Peyer's patch (tissue), 4 donors: Measurements from ENCODE around the gene RRP12. TPM values are rescaled to one million over a fixed set of nuclear protein-coding genes. Genes with fewer than 3 reads are reported as not detected.
A peak's percentile ranks its signal among the peaks of the same experiment; 100 is the strongest.

Experiments used
- DNase-seq, 3 donors: peaks; one replicate each; pipeline ENCODE4 v3.0.0-alpha.2; 2017 to 2019
- H3K27ac ChIP-seq, 4 donors: fragments of 200-600 bp; sonication (generic); one replicate each; pipeline ENCODE4 v1.5.1; 2016 to 2019
- H3K27me3 ChIP-seq, 2 donors: fragments of 200-600 bp; sonication (generic); one replicate each; pipeline ENCODE4 v1.5.1; 2019
- H3K36me3 ChIP-seq, 3 donors: fragments of 200-600 bp; sonication (generic); one replicate each; pipeline ENCODE4 v1.5.1; 2016 to 2019
- H3K4me1 ChIP-seq, 4 donors: fragments of 200-600 bp; sonication (generic); one replicate each; pipeline ENCODE4 v1.5.1; 2016 to 2019
- H3K4me3 ChIP-seq, 4 donors: fragments of 200-600 bp; sonication (generic); 1 replicate in 3 of 4; 2 replicates in 1 of 4; pipeline ENCODE4 v1.5.1; 2016 to 2019; ENCODE audit warnings: mild to moderate bottlenecking in 1 of 4
- H3K9me3 ChIP-seq, 4 donors: fragments of 200-600 bp; sonication (generic); one replicate each; pipeline ENCODE4 v1.5.1; 2016 to 2019; ENCODE audit warnings: mild to moderate bottlenecking in 1 of 4
- POLR2A ChIP-seq, 2 donors: fragments of 450-650 bp; IDR thresholded peaks; one replicate each; pipeline ENCODE4 v1.5.1; 2017; ENCODE audit warnings: antibody characterized with exemption in 2 of 2, mild to moderate bottlenecking in 2 of 2, moderate library complexity in 2 of 2
- total RNA-seq, 4 donors: library from RNA; depleted of rRNA; stranded (reverse); fragments of >200 nt; gene quantifications; one replicate each; pipeline ENCODE4 v1.1.0, GENCODE V29; 2016
- TF ChIP-seq, protein P1 (sequence below), 6 experiments: fragments of 450-650 bp in 4 of 6; fragments of 200-600 bp in 2 of 6; sonication (generic) in 1 of 6; IDR thresholded peaks; one replicate each; pipeline ENCODE4 v1.5.1; 2017 to 2019; ENCODE audit warnings: antibody characterized with exemption in 6 of 6, mild to moderate bottlenecking in 3 of 6, moderate library complexity in 1 of 6

The RRP12 gene
- total RNA-seq, 4 donors from 2014 or later, result 9.1 to 42.9 (median 22.5) TPM

DNA sequence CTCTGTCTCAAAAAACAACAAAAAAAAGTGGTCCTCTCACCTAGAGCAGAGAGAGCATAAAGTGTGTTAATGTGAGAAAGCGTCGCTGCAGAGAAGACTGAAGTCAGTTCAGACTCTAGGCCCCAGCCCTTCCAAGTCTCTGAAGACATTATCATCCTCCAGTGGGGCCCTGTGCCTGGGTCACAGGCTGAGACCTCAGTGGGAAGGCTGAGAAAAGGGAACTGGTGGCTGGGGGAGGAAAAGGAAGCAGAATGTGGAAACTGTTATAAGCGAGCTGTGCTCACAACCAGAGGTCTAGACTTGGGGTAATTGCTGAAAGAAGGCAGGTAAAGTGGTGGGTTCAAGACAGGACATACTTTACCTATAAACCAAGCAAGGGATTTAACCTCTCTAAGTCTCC, 4.9 kb upstream of the RRP12 start:
- Histone ChIP-seq H3K36me3 (no peaks in the 10 kb centered on the region), H3K27ac (no peak overlapping the region), H3K9me3 (no peaks in the 10 kb centered on the region), H3K4me1 (peaks cover 0 to 12% (median 0%) of the 10 kb centered on the region in 4 donors), H3K27me3 (no peaks in the 10 kb centered on the region), H3K4me3 (no peak overlapping the region)
- DNase-seq, result no peak
- TF ChIP-seq POLR2A (IDR thresholded peaks at IDR 0.05), result no peak
- TF ChIP-seq, protein P1, sequence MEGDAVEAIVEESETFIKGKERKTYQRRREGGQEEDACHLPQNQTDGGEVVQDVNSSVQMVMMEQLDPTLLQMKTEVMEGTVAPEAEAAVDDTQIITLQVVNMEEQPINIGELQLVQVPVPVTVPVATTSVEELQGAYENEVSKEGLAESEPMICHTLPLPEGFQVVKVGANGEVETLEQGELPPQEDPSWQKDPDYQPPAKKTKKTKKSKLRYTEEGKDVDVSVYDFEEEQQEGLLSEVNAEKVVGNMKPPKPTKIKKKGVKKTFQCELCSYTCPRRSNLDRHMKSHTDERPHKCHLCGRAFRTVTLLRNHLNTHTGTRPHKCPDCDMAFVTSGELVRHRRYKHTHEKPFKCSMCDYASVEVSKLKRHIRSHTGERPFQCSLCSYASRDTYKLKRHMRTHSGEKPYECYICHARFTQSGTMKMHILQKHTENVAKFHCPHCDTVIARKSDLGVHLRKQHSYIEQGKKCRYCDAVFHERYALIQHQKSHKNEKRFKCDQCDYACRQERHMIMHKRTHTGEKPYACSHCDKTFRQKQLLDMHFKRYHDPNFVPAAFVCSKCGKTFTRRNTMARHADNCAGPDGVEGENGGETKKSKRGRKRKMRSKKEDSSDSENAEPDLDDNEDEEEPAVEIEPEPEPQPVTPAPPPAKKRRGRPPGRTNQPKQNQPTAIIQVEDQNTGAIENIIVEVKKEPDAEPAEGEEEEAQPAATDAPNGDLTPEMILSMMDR (IDR thresholded peaks at IDR 0.05), result no peak

DNA sequence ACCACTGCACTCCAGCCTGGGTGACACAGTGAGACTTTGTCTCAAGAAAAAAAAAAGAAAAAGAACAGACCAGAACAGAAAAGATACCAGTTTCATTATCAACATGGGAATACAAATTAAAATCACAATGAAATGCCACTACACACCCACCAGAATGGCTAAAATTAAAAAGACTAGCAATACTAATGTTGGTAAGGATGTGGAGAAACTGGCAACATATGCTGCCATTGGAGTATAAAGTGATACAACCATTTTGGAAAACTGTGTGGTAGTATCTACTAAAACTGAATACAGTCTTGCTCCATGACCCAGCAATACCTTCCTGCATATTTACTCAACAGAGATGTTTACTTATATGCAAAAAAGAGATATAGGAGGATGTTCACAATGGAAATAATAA, 2.9 kb upstream of the RRP12 start:
- Histone ChIP-seq H3K4me1 (peaks cover 0 to 23% (median 7%) of the 10 kb centered on the region in 4 donors), H3K36me3 (no peaks in the 10 kb centered on the region), H3K27me3 (no peaks in the 10 kb centered on the region), H3K9me3 (no peaks in the 10 kb centered on the region), H3K27ac (no peak overlapping the region), H3K4me3 (no peak overlapping the region)
- DNase-seq, result no peak
- no peak for TF ChIP-seq POLR2A (IDR thresholded peaks at IDR 0.05)
- TF ChIP-seq, protein P1 (IDR thresholded peaks at IDR 0.05), result no peak

DNA sequence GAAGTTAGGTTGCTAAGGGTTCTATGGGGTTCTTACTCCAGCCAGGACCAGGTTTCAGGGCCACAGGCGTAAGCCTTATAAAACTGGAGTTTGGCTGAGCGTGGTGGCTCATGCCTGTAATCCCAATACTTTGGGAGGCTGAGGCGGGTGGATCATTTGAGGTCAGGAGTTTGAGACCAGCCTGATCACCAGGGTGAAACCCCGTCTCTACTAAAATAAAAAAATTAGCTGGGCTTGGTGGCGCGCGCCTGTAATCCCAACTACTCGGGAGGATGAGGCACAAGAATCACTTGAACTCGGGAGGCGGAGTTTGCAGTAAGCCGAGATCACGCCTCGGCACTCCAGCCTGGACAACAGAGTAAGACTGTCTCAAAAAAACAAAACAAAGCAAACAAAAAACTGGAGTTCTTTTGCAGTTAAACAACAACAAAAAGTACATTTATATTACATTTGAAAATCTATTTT, 347 bp upstream of the RRP12 start:
- no peaks in the 10 kb centered on the region for H3K27me3 ChIP-seq
- no peaks in the 10 kb centered on the region for H3K9me3 ChIP-seq
- no peak for DNase-seq
- peaks cover 0 to 6% (median 0%) of the 10 kb centered on the region in 3 donors for H3K36me3 ChIP-seq
- H3K4me1 ChIP-seq, result peaks cover 0 to 11% (median 7%) of the 10 kb centered on the region in 4 donors
- peak overlapping the region; percentile 62 to 83 (median 72) for H3K27ac ChIP-seq
- TF ChIP-seq, protein P1 (IDR thresholded peaks at IDR 0.05), result no peak
- peak overlapping the region; percentile 72 to 92 (median 78) for H3K4me3 ChIP-seq

DNA sequence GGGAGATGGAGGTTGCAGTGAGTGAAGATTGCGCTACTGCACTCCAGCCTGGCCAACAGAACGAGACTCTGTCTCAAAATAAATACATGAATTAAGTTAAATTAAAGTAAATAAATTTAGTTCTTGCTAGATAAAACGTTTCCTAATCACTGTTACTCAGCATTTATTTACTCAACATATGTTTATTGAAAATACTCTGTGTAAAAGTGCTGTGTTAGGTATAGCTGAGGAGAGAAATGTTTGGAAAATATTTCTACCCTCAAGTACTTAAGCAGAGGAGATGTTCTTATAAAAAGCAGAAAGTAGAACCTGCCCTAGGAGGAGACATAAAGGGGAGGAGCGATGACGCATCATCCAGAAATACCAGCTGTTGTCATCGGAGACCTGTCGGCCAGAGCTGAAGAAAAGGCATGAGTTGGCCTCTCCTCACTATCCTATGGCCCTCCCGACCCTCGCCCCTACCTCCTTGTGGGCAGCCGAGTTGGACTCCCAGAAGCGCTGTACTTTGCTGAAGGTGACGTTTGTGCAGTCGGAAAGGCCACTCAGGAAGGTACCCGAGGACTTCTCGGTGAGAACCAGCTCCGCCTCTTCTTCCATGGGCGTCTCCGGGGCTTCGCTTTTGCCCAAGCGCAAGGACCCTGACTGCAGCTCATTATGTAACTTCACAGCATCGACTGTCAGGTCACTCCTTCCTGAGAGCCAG, 1.1 kb downstream of the RRP12 start:
- Histone ChIP-seq H3K4me1 (peaks cover 0 to 11% (median 7%) of the 10 kb centered on the region in 4 donors), H3K36me3 (peaks cover 0 to 16% (median 0%) of the 10 kb centered on the region in 3 donors), H3K9me3 (no peaks in the 10 kb centered on the region), H3K27me3 (no peaks in the 10 kb centered on the region), H3K27ac (peak overlapping the region; percentile 62 to 83 (median 72)), H3K4me3 (peak overlapping the region; percentile 72 to 92 (median 78))
- TF ChIP-seq, protein P1 (IDR thresholded peaks at IDR 0.05), result no peak
- TF ChIP-seq POLR2A (IDR thresholded peaks at IDR 0.05), result no peak
- DNase-seq, result peak in 2 of 3 donors; percentile 64 to 79

DNA sequence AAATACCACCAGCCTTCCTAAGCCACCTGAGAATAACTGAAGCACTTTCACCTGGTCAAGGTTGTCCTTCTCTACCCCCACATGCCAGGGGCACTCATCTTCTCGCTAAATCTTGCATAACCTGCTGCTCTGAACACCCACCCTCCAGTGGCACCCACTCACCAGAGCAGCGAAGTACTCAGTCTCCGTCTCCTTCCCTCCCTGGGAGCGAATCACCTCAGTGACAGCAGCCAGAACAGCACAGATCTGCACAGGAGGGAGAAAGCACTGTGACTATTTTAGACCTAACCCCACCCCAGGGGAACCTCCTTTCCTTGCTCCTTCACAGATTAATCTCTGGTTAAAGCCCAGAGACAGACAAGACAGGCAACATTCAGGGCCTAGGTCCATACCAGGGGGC, 5.1 kb downstream of the RRP12 start:
- no peak overlapping the region for H3K4me3 ChIP-seq
- DNase-seq, result no peak
- peaks cover 0 to 11% (median 7%) of the 10 kb centered on the region in 4 donors for H3K4me1 ChIP-seq
- H3K27me3 ChIP-seq, result no peaks in the 10 kb centered on the region
- no peaks in the 10 kb centered on the region for H3K9me3 ChIP-seq
- peaks cover 0 to 40% (median 0%) of the 10 kb centered on the region in 3 donors for H3K36me3 ChIP-seq
- TF ChIP-seq POLR2A (IDR thresholded peaks at IDR 0.05), result no peak
- TF ChIP-seq, protein P1 (IDR thresholded peaks at IDR 0.05), result no peak
- no peak overlapping the region for H3K27ac ChIP-seq
